K562 (cell line): Measurements from ENCODE around the gene ACKR2. TPM values are rescaled to one million over a fixed set of nuclear protein-coding genes. Genes with fewer than 3 reads are reported as not detected.

Experiments used
- ARID1B ChIP-seq: fragments of 450-650 bp; IDR thresholded peaks from 2 replicates; pipeline ENCODE4 v1.6.1; 2016; ENCODE audit warnings: antibody characterized with exemption, mild to moderate bottlenecking, inconsistent platforms
- BRF1 ChIP-seq: IDR thresholded peaks from 3 replicates; pipeline ENCODE4 v1.6.1; 2011; ENCODE audit warnings: borderline replicate concordance, mild to moderate bottlenecking; ENCODE audit not compliant: insufficient read length; ENCODE audit errors: extremely low read depth
- GTF3C2 ChIP-seq: IDR thresholded peaks from 3 replicates; pipeline ENCODE4 v1.6.1; 2011; ENCODE audit warnings: borderline replicate concordance, mild to moderate bottlenecking, moderate library complexity; ENCODE audit not compliant: insufficient read length; ENCODE audit errors: extremely low read depth
- HDAC3 ChIP-seq: fragments of 450-650 bp; IDR thresholded peaks from 2 replicates; pipeline ENCODE4 v1.6.1; 2018; ENCODE audit warnings: borderline replicate concordance, mild to moderate bottlenecking, moderate library complexity; ENCODE audit not compliant: partially characterized antibody
- SREBF2 ChIP-seq: sonication (generic); formaldehyde crosslinking; IDR thresholded peaks from 2 replicates; pipeline ENCODE4 v1.4.0; 2020; ENCODE audit warnings: mild to moderate bottlenecking, missing genetic modification reagents
- TAF7 ChIP-seq: fragments of 450-650 bp; IDR thresholded peaks from 2 replicates; pipeline ENCODE4 v1.6.1; 2016; ENCODE audit warnings: missing genetic modification characterization, missing compliant biosample characterization
- ZNF512 ChIP-seq: IDR thresholded peaks from 2 replicates; pipeline ENCODE4 v1.6.1; 2016; ENCODE audit warnings: missing genetic modification characterization, missing compliant biosample characterization
- polyA plus RNA-seq, 8 experiments: library from polyadenylated mRNA; depleted of rRNA in 4 of 8; stranded (reverse) in 5 of 8; unstranded in 3 of 8; fragments of >200 nt; fragmentation: Nextera tagmentation in 2 of 8; fragmentation: Illumina TruSeq in 1 of 8; extraction: Ambion mirVana in 2 of 8; extraction: Trizol in 1 of 8; gene quantifications; 2 replicates each; pipeline versions ENCODE4 v1.2.1 to v1.2.3, GENCODE V29; 2011 to 2014; ENCODE audit warnings: inconsistent platforms in 1 of 8, missing spikeins in 1 of 8
- total RNA-seq, 7 experiments: library from RNA; depleted of rRNA in 6 of 7; stranded (reverse); fragments of >200 nt in 6 of 7; fragmentation: Illumina TruSeq in 2 of 7; extraction: Trizol in 2 of 7; gene quantifications; 2 replicates each; pipeline versions ENCODE4 v1.2.1 to v1.2.3, GENCODE V29; 2011 to 2021; ENCODE audit warnings: low replicate concordance in 1 of 7

The ACKR2 gene
- total and polyA plus RNA-seq, 9 of the 15 experiments (the other 6 are each of a cell fraction or from before 2014, with no cell fraction given): 0.03 to 0.69 (median 0.25) TPM; not detected in 1

GRCh38 chr3:42844412-42844713, 35.1 kb downstream of the ACKR2 start (continued):
- TF ChIP-seq ARID1B (no peak), GTF3C2 (no peak), SREBF2 (no peak), BRF1 (no peak), ZNF512 (tag) (no peak), HDAC3 (no peak), TAF7 (tag) (no peak)
- TF ChIP-seq, all 486 proteins: peak for 0
